GM13977 (cell line): ENCODE measurements around the gene KCNMA1.

Source experiments
- DNase-seq: peaks from one replicate; pipeline ENCODE4 v3.0.0; 2012; ENCODE audit warnings: low spot score
- CTCF ChIP-seq: IDR thresholded peaks from 2 replicates; pipeline ENCODE4 v1.5.1; 2012; ENCODE audit warnings: mild to moderate bottlenecking, control low read depth; ENCODE audit not compliant: insufficient read depth; ENCODE audit errors: extremely low read depth, missing control alignments
- in situ Hi-C: fragments of 300-500 bp; cut with MboI; formaldehyde crosslinking; loops from one replicate; pipeline ENCODE4 v1.12.0; 2022; ENCODE audit warnings: low sequenced_read_pairs, low pct_unique_long_range_greater_than_20kb, mixed read lengths, inconsistent platforms; ENCODE audit not compliant: unreplicated experiment

The KCNMA1 gene

GRCh38 chr10:77117501-77117900 is 520.1 kb downstream of the KCNMA1 start:
- in situ Hi-C loops, result no loop called here
- DNase-seq, result no peak
- TF ChIP-seq CTCF, result no peak

- no peak for TF ChIP-seq CTCF
- in situ Hi-C loops, result no loop called here
- DNase-seq, result no peak
Measured at GRCh38 chr10:77116904-77117303, 520.7 kb downstream of the KCNMA1 start.

- in situ Hi-C loops, result no loop called here
- no peak for TF ChIP-seq CTCF
- DNase-seq, result no peak
Measured at GRCh38 chr10:77114181-77114821, 523.3 kb downstream of the KCNMA1 start.

- peak; percentile 75 for TF ChIP-seq CTCF
- in situ Hi-C loops, result no loop called here
- DNase-seq, result peak; percentile 56
Measured at GRCh38 chr10:77111611-77112550, 525.7 kb downstream of the KCNMA1 start.

GRCh38 chr10:77110757-77111156 is 526.9 kb downstream of the KCNMA1 start:
- no peak for DNase-seq
- in situ Hi-C loops, result no loop called here
- TF ChIP-seq CTCF, result no peak

- in situ Hi-C loops, result no loop called here
- TF ChIP-seq CTCF, result no peak
- DNase-seq, result no peak
Measured at GRCh38 chr10:77109351-77109994, 528.1 kb downstream of the KCNMA1 start.
